Activated gamma-delta T cell treated with Interleukin-2 at 50 U/mL for 16 hours (primary cell): ENCODE data around the gene CA5B.
"Not testable (repeated sequence)": the region's sequence is repeated elsewhere in the genome, so short reads cannot be mapped to it uniquely, and the experiment has no call there.

ENCODE experiments used
- DNase-seq: peaks from one replicate; pipeline ENCODE4 v3.0.0-alpha.2; 2020

The CA5B gene

GRCh38 chrX:15815779-15816437 lies 77.8 kb downstream of the CA5B start:
- DNase-seq, result peak; percentile 7

- DNase-seq, result no peak
Measured at GRCh38 chrX:15816438-15816809, 78.4 kb downstream of the CA5B start.

GRCh38 chrX:15816886-15817285 lies 78.8 kb downstream of the CA5B start:
- peak; percentile 42 for DNase-seq

- DNase-seq, result no peak
Measured at GRCh38 chrX:15820106-15821073, 82.3 kb downstream of the CA5B start.

DNA sequence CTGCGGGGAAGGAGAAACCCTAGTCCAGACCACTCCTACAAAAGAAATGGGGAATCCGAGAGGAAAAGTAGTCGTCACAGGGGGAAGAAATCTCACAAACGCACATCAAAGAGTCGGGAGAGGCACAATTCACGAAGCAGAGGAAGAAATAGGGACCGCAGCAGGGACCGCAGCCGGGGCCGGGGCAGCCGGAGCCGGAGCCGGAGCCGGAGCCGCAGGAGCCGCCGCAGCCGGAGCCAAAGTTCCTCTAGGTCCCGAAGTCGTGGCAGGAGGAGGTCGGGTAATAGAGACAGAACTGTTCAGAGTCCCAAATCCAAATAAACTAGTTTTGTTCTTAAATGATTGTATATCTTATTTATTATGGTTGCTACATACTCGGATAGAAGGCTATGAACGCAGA lies 84.9 kb downstream of the CA5B start:
- DNase-seq, result no peak

GRCh38 chrX:15825936-15826335 lies 87.9 kb downstream of the CA5B start:
- no peak for DNase-seq

DNA sequence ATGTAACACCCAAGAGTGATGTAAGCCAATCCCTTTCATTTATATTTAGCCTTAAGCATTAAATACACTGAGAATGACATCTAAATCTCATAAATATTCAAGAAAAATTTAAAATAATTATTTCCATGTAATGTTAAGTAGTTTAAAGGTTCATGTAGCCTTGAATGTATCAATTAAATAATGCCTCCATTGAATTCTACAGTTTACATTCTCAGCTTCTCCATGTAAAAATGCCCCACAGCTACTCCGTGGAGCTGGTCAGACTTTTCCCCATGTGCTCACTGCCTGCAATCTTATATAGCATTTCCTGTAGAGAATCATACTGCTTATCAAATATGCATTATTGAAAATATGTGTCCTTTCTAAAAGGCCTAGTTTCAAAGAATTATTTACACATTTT lies 91.1 kb downstream of the CA5B start:
- DNase-seq, result no peak

- not testable (repeated sequence) for DNase-seq
Measured at GRCh38 chrX:15831347-15831746, 93.3 kb downstream of the CA5B start.

DNA sequence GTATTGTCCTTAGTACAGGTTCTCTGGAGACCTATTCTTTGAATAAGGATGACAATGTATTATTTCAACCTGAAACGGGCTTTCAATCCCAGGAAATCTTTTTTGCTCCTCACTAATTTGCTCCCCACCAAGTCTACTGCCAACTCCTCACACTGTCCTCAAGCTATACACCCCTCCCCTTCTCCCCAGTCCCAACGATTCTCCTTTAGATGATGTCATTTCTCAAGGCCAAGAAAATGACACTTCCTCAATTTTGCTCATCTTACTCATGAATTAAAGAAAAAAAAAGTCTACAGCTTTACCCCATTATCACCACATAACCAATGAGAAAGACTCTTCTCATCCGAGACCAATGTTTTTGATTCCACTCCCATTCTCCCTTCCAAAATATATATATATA lies 96.0 kb downstream of the CA5B start:
- no peak for DNase-seq

GRCh38 chrX:15834827-15835595 lies 96.9 kb downstream of the CA5B start:
- DNase-seq, result no peak
